ENCODE data around the gene ERVMER34-1. TPM values are rescaled to one million over a fixed set of nuclear protein-coding genes. Genes with fewer than 3 reads are reported as not detected.

ERVMER34-1 gene
- total and polyA plus RNA-seq, 5 donors from 2014 or later = 0.09 TPM; not detected in 4

- Histone ChIP-seq H3K9me3 (ENCODE audit: control insufficient read depth in 2 of 2, low read length in 2 of 2) (no peaks in the 10 kb centered on the region), H3K36me3 (ENCODE audit: control insufficient read depth, insufficient read depth, low read length) (no peaks in the 10 kb centered on the region), H3K27me3 (ENCODE audit: control insufficient read depth, insufficient read depth, low read length) (peaks cover 4% of the 10 kb centered on the region), H3K27ac (ENCODE audit: insufficient read depth, low read length, poor library complexity, severe bottlenecking) (no peak overlapping the region), H3K4me3 (ENCODE audit: low read depth, low read length) (no peak overlapping the region), H3K4me1 (ENCODE audit: control insufficient read depth, insufficient read depth, low read length, poor library complexity, severe bottlenecking) (no peaks in the 10 kb centered on the region)
- no peak for DNase-seq
- H3K36me3 Mint-ChIP-seq = no peaks in the 10 kb centered on the region
- ATAC-seq (ENCODE audit: low read depth in 2 of 2) = no peak
- no peaks in the 10 kb centered on the region for H3K4me1 Mint-ChIP-seq
- peaks cover 0 to 9% (median 0%) of the 10 kb centered on the region in 7 donors for H3K9me3 Mint-ChIP-seq
- no peak overlapping the region for H3K27ac Mint-ChIP-seq
- H3K4me3 Mint-ChIP-seq = no peak overlapping the region
- H3K27me3 Mint-ChIP-seq = peaks cover 7% of the 10 kb centered on the region
Measured at GRCh38 chr4:52780617-52781354, 29.6 kb upstream of the ERVMER34-1 start.

DNA sequence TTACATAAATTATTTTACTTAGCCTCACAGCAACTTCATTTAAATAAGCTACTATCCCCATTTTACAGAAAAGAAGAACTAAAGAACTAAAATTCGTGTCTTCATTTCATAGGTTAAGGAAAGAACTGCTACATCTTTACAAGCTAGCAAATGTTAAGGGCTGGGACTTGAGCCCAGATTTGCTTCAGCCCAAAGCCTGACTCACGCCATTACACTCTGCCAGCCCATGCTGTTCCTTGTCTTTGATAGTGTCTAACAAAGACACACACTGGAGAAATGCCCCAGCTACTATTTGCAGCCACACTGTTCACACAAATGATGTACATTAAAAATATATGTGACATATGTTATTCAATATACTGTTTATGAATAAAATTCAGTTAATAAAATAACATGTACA, 29.0 kb upstream of the ERVMER34-1 start:
- Mint-ChIP-seq H3K4me1 (no peaks in the 10 kb centered on the region), H3K27me3 (peaks cover 7% of the 10 kb centered on the region), H3K36me3 (no peaks in the 10 kb centered on the region), H3K4me3 (no peak overlapping the region), H3K9me3 (peaks cover 0 to 9% (median 0%) of the 10 kb centered on the region in 7 donors), H3K27ac (no peak overlapping the region)
- Histone ChIP-seq H3K4me1 (ENCODE audit: control insufficient read depth, insufficient read depth, low read length, poor library complexity, severe bottlenecking) (no peaks in the 10 kb centered on the region), H3K27me3 (ENCODE audit: control insufficient read depth, insufficient read depth, low read length) (peaks cover 4% of the 10 kb centered on the region), H3K36me3 (ENCODE audit: control insufficient read depth, insufficient read depth, low read length) (no peaks in the 10 kb centered on the region), H3K9me3 (ENCODE audit: control insufficient read depth in 2 of 2, low read length in 2 of 2) (no peaks in the 10 kb centered on the region), H3K4me3 (ENCODE audit: low read depth, low read length) (no peak overlapping the region), H3K27ac (ENCODE audit: insufficient read depth, low read length, poor library complexity, severe bottlenecking) (no peak overlapping the region)
- no peak for DNase-seq
- no peak for ATAC-seq (ENCODE audit: low read depth in 2 of 2)

DNA sequence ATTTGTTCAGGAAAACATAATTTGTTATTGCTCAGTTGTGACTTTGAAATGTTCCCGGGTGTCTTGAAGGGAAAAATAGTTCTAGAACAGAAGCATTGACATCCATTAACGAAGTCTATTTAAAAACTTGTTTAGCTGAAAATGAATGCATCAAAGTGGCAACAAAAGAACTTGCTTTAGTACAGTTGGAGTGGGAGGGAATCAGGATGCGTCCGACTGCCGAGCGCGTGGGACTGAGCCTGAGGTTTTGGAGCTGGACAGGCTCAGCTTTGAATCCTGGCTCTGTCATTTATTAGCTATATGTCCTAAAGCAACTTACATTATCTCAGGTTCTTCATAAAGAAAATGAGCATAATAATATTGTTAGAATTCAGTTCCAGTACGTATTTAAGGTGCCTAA, 9.0 kb upstream of the ERVMER34-1 start:
- Mint-ChIP-seq H3K27ac (no peak overlapping the region), H3K4me3 (no peak overlapping the region), H3K27me3 (peaks cover 5% of the 10 kb centered on the region), H3K36me3 (no peaks in the 10 kb centered on the region), H3K9me3 (no peaks in the 10 kb centered on the region), H3K4me1 (no peaks in the 10 kb centered on the region)
- H3K4me1 ChIP-seq (ENCODE audit: control insufficient read depth, insufficient read depth, low read length, poor library complexity, severe bottlenecking) = no peaks in the 10 kb centered on the region
- no peak for DNase-seq
- H3K27ac ChIP-seq (ENCODE audit: insufficient read depth, low read length, poor library complexity, severe bottlenecking) = no peak overlapping the region
- no peak overlapping the region for H3K4me3 ChIP-seq (ENCODE audit: low read depth, low read length)
- no peaks in the 10 kb centered on the region for H3K9me3 ChIP-seq (ENCODE audit: control insufficient read depth in 2 of 2, low read length in 2 of 2)
- H3K27me3 ChIP-seq (ENCODE audit: control insufficient read depth, insufficient read depth, low read length) = no peaks in the 10 kb centered on the region
- no peak for ATAC-seq (ENCODE audit: low read depth in 2 of 2)
- H3K36me3 ChIP-seq (ENCODE audit: control insufficient read depth, insufficient read depth, low read length) = no peaks in the 10 kb centered on the region

DNA sequence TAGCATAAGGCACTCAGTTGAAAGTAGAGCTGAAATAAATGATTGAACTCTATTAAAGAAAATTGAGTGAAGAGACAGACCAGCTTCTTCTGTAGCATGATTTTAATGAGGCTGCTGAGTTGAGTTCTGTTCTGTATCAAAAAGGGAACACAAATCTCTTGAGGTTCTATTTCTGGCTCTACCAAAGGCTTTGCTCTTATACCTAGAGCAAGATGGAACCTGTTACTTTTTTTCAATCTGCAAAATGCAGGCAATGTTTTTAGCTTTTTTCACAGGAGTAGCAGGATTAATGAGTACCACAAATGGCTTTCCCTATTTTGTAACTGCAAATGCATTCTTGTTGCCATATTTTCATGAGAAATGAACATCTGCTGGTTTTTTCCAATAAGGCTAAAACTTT, 4.2 kb upstream of the ERVMER34-1 start:
- Mint-ChIP-seq H3K4me3 (no peak overlapping the region), H3K4me1 (peaks cover 0 to 9% (median 2%) of the 10 kb centered on the region in 4 donors), H3K27me3 (peaks cover 30% of the 10 kb centered on the region), H3K36me3 (no peaks in the 10 kb centered on the region), H3K9me3 (peaks cover 0 to 4% (median 0%) of the 10 kb centered on the region in 7 donors), H3K27ac (peak overlapping the region in 1 of 3 donors; percentile 21)
- Histone ChIP-seq H3K9me3 (ENCODE audit: control insufficient read depth in 2 of 2, low read length in 2 of 2) (no peaks in the 10 kb centered on the region), H3K36me3 (ENCODE audit: control insufficient read depth, insufficient read depth, low read length) (no peaks in the 10 kb centered on the region), H3K27me3 (ENCODE audit: control insufficient read depth, insufficient read depth, low read length) (peaks cover 5% of the 10 kb centered on the region), H3K4me3 (ENCODE audit: low read depth, low read length) (no peak overlapping the region), H3K27ac (ENCODE audit: insufficient read depth, low read length, poor library complexity, severe bottlenecking) (no peak overlapping the region), H3K4me1 (ENCODE audit: control insufficient read depth, insufficient read depth, low read length, poor library complexity, severe bottlenecking) (peaks cover 10% of the 10 kb centered on the region)
- no peak for DNase-seq
- no peak for ATAC-seq (ENCODE audit: low read depth in 2 of 2)

GRCh38 chr4:52752936-52753335, 1.7 kb upstream of the ERVMER34-1 start:
- Mint-ChIP-seq H3K9me3 (peaks cover 0 to 4% (median 0%) of the 10 kb centered on the region in 7 donors), H3K27ac (no peak overlapping the region), H3K4me3 (no peak overlapping the region), H3K4me1 (peaks cover 0 to 10% (median 3%) of the 10 kb centered on the region in 4 donors), H3K36me3 (no peaks in the 10 kb centered on the region), H3K27me3 (peaks cover 49% of the 10 kb centered on the region)
- DNase-seq (no peak), ATAC-seq (ENCODE audit: low read depth in 2 of 2) (no peak)
- peaks cover 13% of the 10 kb centered on the region for H3K27me3 ChIP-seq (ENCODE audit: control insufficient read depth, insufficient read depth, low read length)
- H3K4me1 ChIP-seq (ENCODE audit: control insufficient read depth, insufficient read depth, low read length, poor library complexity, severe bottlenecking) = peaks cover 10% of the 10 kb centered on the region
- no peaks in the 10 kb centered on the region for H3K36me3 ChIP-seq (ENCODE audit: control insufficient read depth, insufficient read depth, low read length)
- no peak overlapping the region for H3K4me3 ChIP-seq (ENCODE audit: low read depth, low read length)
- H3K9me3 ChIP-seq (ENCODE audit: control insufficient read depth in 2 of 2, low read length in 2 of 2) = no peaks in the 10 kb centered on the region
- no peak overlapping the region for H3K27ac ChIP-seq (ENCODE audit: insufficient read depth, low read length, poor library complexity, severe bottlenecking)

GRCh38 chr4:52751487-52751911, 274 bp upstream of the ERVMER34-1 start:
- Histone ChIP-seq H3K27me3 (ENCODE audit: control insufficient read depth, insufficient read depth, low read length) (peaks cover 13% of the 10 kb centered on the region), H3K9me3 (ENCODE audit: control insufficient read depth in 2 of 2, low read length in 2 of 2) (no peaks in the 10 kb centered on the region), H3K27ac (ENCODE audit: insufficient read depth, low read length, poor library complexity, severe bottlenecking) (no peak overlapping the region), H3K4me3 (ENCODE audit: low read depth, low read length) (no peak overlapping the region), H3K36me3 (ENCODE audit: control insufficient read depth, insufficient read depth, low read length) (no peaks in the 10 kb centered on the region), H3K4me1 (ENCODE audit: control insufficient read depth, insufficient read depth, low read length, poor library complexity, severe bottlenecking) (peaks cover 10% of the 10 kb centered on the region)
- Mint-ChIP-seq H3K4me1 (peaks cover 0 to 10% (median 3%) of the 10 kb centered on the region in 4 donors), H3K36me3 (no peaks in the 10 kb centered on the region), H3K27ac (no peak overlapping the region), H3K4me3 (peak overlapping the region in 2 of 4 donors; percentile 50 to 76), H3K27me3 (peaks cover 49% of the 10 kb centered on the region), H3K9me3 (peaks cover 0 to 4% (median 0%) of the 10 kb centered on the region in 7 donors)
- ATAC-seq (ENCODE audit: low read depth in 2 of 2) = no peak
- no peak for DNase-seq

GRCh38 chr4:52750213-52750612, 1.0 kb downstream of the ERVMER34-1 start:
- H3K27me3 ChIP-seq (ENCODE audit: control insufficient read depth, insufficient read depth, low read length) = peaks cover 16% of the 10 kb centered on the region
- ATAC-seq (ENCODE audit: low read depth in 2 of 2) (no peak), DNase-seq (no peak)
- peaks cover 0 to 10% (median 3%) of the 10 kb centered on the region in 4 donors for H3K4me1 Mint-ChIP-seq
- no peaks in the 10 kb centered on the region for H3K9me3 ChIP-seq (ENCODE audit: control insufficient read depth in 2 of 2, low read length in 2 of 2)
- H3K36me3 Mint-ChIP-seq = no peaks in the 10 kb centered on the region
- H3K4me1 ChIP-seq (ENCODE audit: control insufficient read depth, insufficient read depth, low read length, poor library complexity, severe bottlenecking) = peaks cover 10% of the 10 kb centered on the region
- H3K27ac Mint-ChIP-seq = no peak overlapping the region
- H3K4me3 ChIP-seq (ENCODE audit: low read depth, low read length) = no peak overlapping the region
- H3K36me3 ChIP-seq (ENCODE audit: control insufficient read depth, insufficient read depth, low read length) = no peaks in the 10 kb centered on the region
- peaks cover 0 to 6% (median 0%) of the 10 kb centered on the region in 7 donors for H3K9me3 Mint-ChIP-seq
- H3K27ac ChIP-seq (ENCODE audit: insufficient read depth, low read length, poor library complexity, severe bottlenecking) = no peak overlapping the region
- peaks cover 49% of the 10 kb centered on the region for H3K27me3 Mint-ChIP-seq
- peak overlapping the region in 3 of 4 donors; percentile 43 to 72 (median 53) for H3K4me3 Mint-ChIP-seq

DNA sequence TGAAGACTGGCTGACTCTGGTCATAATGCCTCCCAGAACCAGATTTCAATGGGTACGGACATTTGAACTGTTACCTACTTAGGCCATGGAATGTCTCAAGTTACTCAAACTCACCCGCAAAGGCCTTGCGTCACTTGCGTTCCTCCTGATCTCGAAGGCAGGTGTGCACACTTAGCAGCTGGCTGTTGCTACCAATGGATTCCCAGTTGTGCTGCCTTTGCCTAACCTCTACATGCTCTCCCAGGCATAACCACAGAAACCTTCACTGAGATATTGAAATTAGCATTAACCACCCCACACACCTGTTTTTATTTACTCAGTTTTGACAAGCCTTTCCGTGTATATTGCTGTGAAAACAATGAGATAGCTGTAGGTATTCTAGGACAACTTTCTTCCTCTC, 2.8 kb downstream of the ERVMER34-1 start:
- Mint-ChIP-seq H3K27ac (no peak overlapping the region), H3K27me3 (peaks cover 39% of the 10 kb centered on the region)

More for the DNA sequence above, 2.8 kb downstream of the ERVMER34-1 start:
- Histone ChIP-seq H3K36me3 (ENCODE audit: control insufficient read depth, insufficient read depth, low read length) (no peaks in the 10 kb centered on the region), H3K4me1 (ENCODE audit: control insufficient read depth, insufficient read depth, low read length, poor library complexity, severe bottlenecking) (peaks cover 10% of the 10 kb centered on the region), H3K27ac (ENCODE audit: insufficient read depth, low read length, poor library complexity, severe bottlenecking) (no peak overlapping the region), H3K4me3 (ENCODE audit: low read depth, low read length) (no peak overlapping the region), H3K27me3 (ENCODE audit: control insufficient read depth, insufficient read depth, low read length) (peaks cover 16% of the 10 kb centered on the region), H3K9me3 (ENCODE audit: control insufficient read depth in 2 of 2, low read length in 2 of 2) (no peaks in the 10 kb centered on the region)
- Mint-ChIP-seq H3K4me3 (no peak overlapping the region), H3K9me3 (peaks cover 0 to 4% (median 0%) of the 10 kb centered on the region in 7 donors), H3K36me3 (no peaks in the 10 kb centered on the region), H3K4me1 (peaks cover 0 to 10% (median 3%) of the 10 kb centered on the region in 4 donors)
- ATAC-seq (ENCODE audit: low read depth in 2 of 2) (no peak), DNase-seq (no peak)

Measured in CD4-positive, CD25-positive, alpha-beta regulatory T cell (primary cell).